ENCODE measurements around the gene S1PR1. TPM values are rescaled to one million over a fixed set of nuclear protein-coding genes. Genes with fewer than 3 reads are reported as not detected.
"Not testable (repeated sequence)": the region's sequence is repeated elsewhere in the genome, so short reads cannot be mapped to it uniquely, and the experiment has no call there.

The S1PR1 gene
- total RNA-seq, 5 donors from 2014 or later (not counting 1 experiment from before 2014, with no cell fraction given) = 178 to 368 (median 354) TPM

DNA sequence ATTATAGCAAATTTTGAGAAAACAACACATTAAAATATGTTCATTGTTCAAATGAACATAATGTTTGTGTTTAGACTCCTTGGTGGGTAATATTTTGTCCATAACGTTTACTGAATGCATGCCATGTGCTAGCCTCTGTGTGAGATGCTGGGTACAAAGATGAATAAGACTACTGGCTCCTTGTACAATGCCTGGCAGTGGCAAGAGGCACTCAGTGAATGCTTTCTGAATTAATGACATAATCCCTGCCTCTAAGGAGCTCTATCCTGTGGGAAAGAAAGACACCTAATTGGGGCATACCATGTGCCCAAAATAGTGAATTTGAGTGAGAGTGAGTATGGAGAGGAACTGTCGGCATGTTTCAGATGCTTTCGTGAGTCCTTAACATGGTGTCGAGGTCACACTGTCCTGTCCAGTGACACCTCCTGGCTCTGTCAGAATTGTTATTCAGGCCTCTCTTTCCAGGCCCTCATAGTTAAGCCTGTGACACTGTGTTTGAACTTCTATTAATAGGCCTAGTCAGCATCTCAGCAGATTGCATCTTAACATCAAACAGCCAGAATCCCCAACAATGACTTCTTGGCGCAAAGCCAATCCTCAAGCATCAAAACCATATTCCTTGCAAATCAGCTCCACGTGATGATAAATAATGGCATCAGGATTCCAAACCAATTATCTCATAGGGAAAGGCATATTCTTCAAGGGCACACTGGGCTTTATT, 32.8 kb upstream of the S1PR1 start:
- Histone ChIP-seq H3K27ac (ENCODE audit: low read length) (no peak overlapping the region), H3K4me3 (ENCODE audit: control insufficient read depth in 1 of 2, extremely low read depth in 1 of 2, low read length in 1 of 2) (no peak overlapping the region), H3K4me1 (ENCODE audit: control insufficient read depth in 1 of 2, extremely low read depth in 1 of 2, insufficient read depth in 2 of 2, low read length in 2 of 2) (no peaks in the 10 kb centered on the region), H3K9me3 (no peaks in the 10 kb centered on the region), H3K36me3 (ENCODE audit: control insufficient read depth in 2 of 2, extremely low read depth in 1 of 2, insufficient read depth in 1 of 2, low read length in 1 of 2) (no peaks in the 10 kb centered on the region), H3K27me3 (replicated peaks in 1 of 2; ENCODE audit: control insufficient read depth in 2 of 2, extremely low read depth in 1 of 2, insufficient read depth in 2 of 2, low read length in 1 of 2) (no peaks in the 10 kb centered on the region)
- Mint-ChIP-seq H3K4me1 (peaks cover 0 to 3% (median 3%) of the 10 kb centered on the region in 3 donors), H3K36me3 (no peaks in the 10 kb centered on the region), H3K9me3 (no peaks in the 10 kb centered on the region), H3K27ac (no peak overlapping the region), H3K27me3 (no peaks in the 10 kb centered on the region), H3K4me3 (no peak overlapping the region)
- DNase-seq (no peak), ATAC-seq (replicated peaks in 1 of 4) (no peak)
- POLR2A ChIA-PET = no interaction called here
- CTCF ChIA-PET = no interaction called here
- WGBS (ENCODE audit: insufficient coverage) = 90% methylated on average over 5 of the region's 6 CpGs

DNA sequence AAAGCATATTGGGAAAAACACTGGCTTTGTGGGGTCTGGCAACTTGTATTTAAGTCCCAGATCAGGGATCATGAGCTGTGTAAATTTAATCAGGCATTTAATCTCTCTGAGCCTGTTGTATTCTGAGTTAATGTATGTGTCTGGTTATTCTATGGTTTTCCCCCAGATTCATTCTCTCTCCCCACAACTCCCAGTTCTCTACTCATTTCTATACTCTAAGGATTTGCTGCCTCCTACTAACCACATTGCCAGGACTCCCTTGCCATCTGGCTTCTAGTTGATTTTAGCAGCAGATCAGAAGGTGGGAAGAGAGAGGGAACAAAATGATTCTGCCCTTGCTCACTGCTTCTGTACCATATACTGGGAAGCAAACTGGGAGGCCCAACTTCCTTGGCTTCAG, 31.4 kb upstream of the S1PR1 start:
- H3K9me3 Mint-ChIP-seq = no peaks in the 10 kb centered on the region
- CTCF ChIA-PET = interaction anchor here in 1 of 2 donors (1.0 kb wide), 1 partner anchor 12 kb away, joined by 3 read pairs; no protein-coding TSS in a partner anchor

DNA sequence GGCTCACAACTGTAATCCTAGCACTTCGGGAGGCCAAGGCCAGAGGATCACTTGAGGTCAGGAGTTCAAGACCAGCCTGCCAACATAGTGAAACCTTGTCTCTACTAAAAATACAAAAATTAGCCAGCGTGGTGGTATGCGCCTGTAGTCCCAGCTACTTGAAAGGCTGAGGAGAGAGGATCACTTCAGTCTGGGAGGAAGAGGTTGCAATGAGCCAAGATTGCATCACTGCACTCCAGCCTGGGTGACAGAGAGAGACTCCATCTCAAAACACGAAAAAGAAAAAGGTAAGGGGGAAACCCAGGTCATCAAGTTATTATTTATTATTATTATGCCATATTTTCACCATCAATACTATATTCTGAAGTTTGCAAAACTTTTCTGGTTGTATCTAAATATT, 30.7 kb upstream of the S1PR1 start:
- H3K27me3 ChIP-seq (replicated peaks in 1 of 2; ENCODE audit: control insufficient read depth in 2 of 2, extremely low read depth in 1 of 2, insufficient read depth in 2 of 2, low read length in 1 of 2); H3K27ac Mint-ChIP-seq; H3K9me3 Mint-ChIP-seq; H3K27me3 Mint-ChIP-seq; H3K4me1 ChIP-seq (ENCODE audit: control insufficient read depth in 1 of 2, extremely low read depth in 1 of 2, insufficient read depth in 2 of 2, low read length in 2 of 2); H3K4me3 Mint-ChIP-seq; DNase-seq; H3K9me3 ChIP-seq; H3K36me3 ChIP-seq (ENCODE audit: control insufficient read depth in 2 of 2, extremely low read depth in 1 of 2, insufficient read depth in 1 of 2, low read length in 1 of 2); H3K4me3 ChIP-seq (ENCODE audit: control insufficient read depth in 1 of 2, extremely low read depth in 1 of 2, low read length in 1 of 2); H3K27ac ChIP-seq (ENCODE audit: low read length); ATAC-seq (replicated peaks in 1 of 4); H3K4me1 Mint-ChIP-seq; H3K36me3 Mint-ChIP-seq; POLR2A ChIA-PET: not testable (repeated sequence)
- no CpG with 5 or more reads among the region's 4 CpGs for WGBS (ENCODE audit: insufficient coverage)
- CTCF ChIA-PET = interaction anchor here in 1 of 2 donors (1.0 kb wide), 1 partner anchor 12 kb away, joined by 3 read pairs; no protein-coding TSS in a partner anchor

More for the DNA sequence above, 31.4 kb upstream of the S1PR1 start:
- Histone ChIP-seq H3K36me3 (ENCODE audit: control insufficient read depth in 2 of 2, extremely low read depth in 1 of 2, insufficient read depth in 1 of 2, low read length in 1 of 2) (no peaks in the 10 kb centered on the region), H3K4me3 (ENCODE audit: control insufficient read depth in 1 of 2, extremely low read depth in 1 of 2, low read length in 1 of 2) (no peak overlapping the region), H3K27ac (ENCODE audit: low read length) (no peak overlapping the region), H3K27me3 (replicated peaks in 1 of 2; ENCODE audit: control insufficient read depth in 2 of 2, extremely low read depth in 1 of 2, insufficient read depth in 2 of 2, low read length in 1 of 2) (no peaks in the 10 kb centered on the region), H3K9me3 (no peaks in the 10 kb centered on the region), H3K4me1 (ENCODE audit: control insufficient read depth in 1 of 2, extremely low read depth in 1 of 2, insufficient read depth in 2 of 2, low read length in 2 of 2) (no peaks in the 10 kb centered on the region)
- H3K36me3 Mint-ChIP-seq = no peaks in the 10 kb centered on the region
- ATAC-seq (replicated peaks in 1 of 4) = no peak
- no peak for DNase-seq
- H3K4me3 Mint-ChIP-seq = no peak overlapping the region
- H3K27ac Mint-ChIP-seq = no peak overlapping the region
- POLR2A ChIA-PET = no interaction called here
- no peaks in the 10 kb centered on the region for H3K4me1 Mint-ChIP-seq
- H3K27me3 Mint-ChIP-seq = no peaks in the 10 kb centered on the region

DNA sequence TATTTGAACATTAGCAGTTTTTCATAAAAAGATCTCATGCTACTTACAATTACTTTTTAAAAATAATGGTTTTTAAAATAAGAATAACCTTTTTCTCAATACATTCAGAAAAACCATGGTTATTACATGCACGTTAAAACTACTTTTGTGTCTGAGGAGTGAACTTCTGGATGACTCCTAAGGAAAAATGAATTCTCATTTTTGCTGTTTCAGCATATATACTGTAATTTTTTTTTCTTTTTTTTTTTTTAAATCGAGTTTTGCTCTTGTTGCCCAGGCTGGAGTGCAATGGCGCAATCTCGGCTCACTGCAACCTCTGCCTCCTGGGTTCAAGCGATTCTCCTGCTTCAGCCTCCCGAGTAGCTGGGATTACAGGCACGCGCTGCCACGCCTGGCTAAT, 29.5 kb upstream of the S1PR1 start:
- not testable (repeated sequence) for ATAC-seq (replicated peaks in 1 of 4)

DNA sequence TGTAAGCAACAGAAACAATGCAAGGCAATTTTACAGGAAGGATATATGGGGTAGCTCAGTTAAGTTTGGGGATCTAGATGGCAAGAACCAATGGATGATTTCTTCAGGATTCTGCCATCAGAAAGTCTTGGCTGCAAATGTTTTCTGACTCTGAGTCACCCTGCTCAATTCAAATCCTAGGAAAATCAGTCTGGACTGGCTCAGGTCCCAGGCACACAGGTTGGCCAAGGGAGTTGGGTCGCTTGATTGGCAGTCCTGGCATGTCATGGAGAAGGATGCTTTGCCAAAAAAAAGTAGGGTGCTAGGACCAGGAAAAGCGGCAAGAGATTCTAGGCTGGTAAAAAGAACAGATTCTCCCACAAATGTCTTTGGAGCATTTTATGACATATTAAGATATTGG, 28.9 kb upstream of the S1PR1 start:
- Histone ChIP-seq H3K27me3 (replicated peaks in 1 of 2; ENCODE audit: control insufficient read depth in 2 of 2, extremely low read depth in 1 of 2, insufficient read depth in 2 of 2, low read length in 1 of 2) (no peaks in the 10 kb centered on the region), H3K9me3 (no peaks in the 10 kb centered on the region), H3K4me3 (ENCODE audit: control insufficient read depth in 1 of 2, extremely low read depth in 1 of 2, low read length in 1 of 2) (no peak overlapping the region), H3K27ac (ENCODE audit: low read length) (no peak overlapping the region), H3K4me1 (ENCODE audit: control insufficient read depth in 1 of 2, extremely low read depth in 1 of 2, insufficient read depth in 2 of 2, low read length in 2 of 2) (no peaks in the 10 kb centered on the region), H3K36me3 (ENCODE audit: control insufficient read depth in 2 of 2, extremely low read depth in 1 of 2, insufficient read depth in 1 of 2, low read length in 1 of 2) (no peaks in the 10 kb centered on the region)
- CTCF ChIA-PET = interaction anchor here in 1 of 2 donors (1.3 kb wide), 1 partner anchor 13 kb away, joined by 3 read pairs; no protein-coding TSS in a partner anchor
- ATAC-seq (replicated peaks in 1 of 4) = no peak
- no peaks in the 10 kb centered on the region for H3K4me1 Mint-ChIP-seq
- POLR2A ChIA-PET = no interaction called here
- H3K27me3 Mint-ChIP-seq = no peaks in the 10 kb centered on the region
- H3K36me3 Mint-ChIP-seq = no peaks in the 10 kb centered on the region
- no peak overlapping the region for H3K4me3 Mint-ChIP-seq
- DNase-seq = no peak
- WGBS (ENCODE audit: insufficient coverage) = 100% methylated on average over 1 of the region's 2 CpGs
- H3K9me3 Mint-ChIP-seq = no peaks in the 10 kb centered on the region
- H3K27ac Mint-ChIP-seq = no peak overlapping the region

More for the DNA sequence above, 29.5 kb upstream of the S1PR1 start:
- not testable (repeated sequence) for H3K4me3 ChIP-seq (ENCODE audit: control insufficient read depth in 1 of 2, extremely low read depth in 1 of 2, low read length in 1 of 2); H3K36me3 Mint-ChIP-seq; H3K27ac ChIP-seq (ENCODE audit: low read length); H3K9me3 Mint-ChIP-seq; H3K9me3 ChIP-seq; H3K4me3 Mint-ChIP-seq; H3K27me3 Mint-ChIP-seq; H3K27me3 ChIP-seq (replicated peaks in 1 of 2; ENCODE audit: control insufficient read depth in 2 of 2, extremely low read depth in 1 of 2, insufficient read depth in 2 of 2, low read length in 1 of 2); H3K4me1 Mint-ChIP-seq; DNase-seq; H3K4me1 ChIP-seq (ENCODE audit: control insufficient read depth in 1 of 2, extremely low read depth in 1 of 2, insufficient read depth in 2 of 2, low read length in 2 of 2); H3K27ac Mint-ChIP-seq; H3K36me3 ChIP-seq (ENCODE audit: control insufficient read depth in 2 of 2, extremely low read depth in 1 of 2, insufficient read depth in 1 of 2, low read length in 1 of 2)
- 100% methylated on average over 4 of the region's 9 CpGs for WGBS (ENCODE audit: insufficient coverage)
- ChIA-PET CTCF (interaction anchor here in 1 of 2 donors (1.3 kb wide), 1 partner anchor 13 kb away, joined by 3 read pairs; no protein-coding TSS in a partner anchor), POLR2A (interaction anchor here in 1 of 2 donors (0.6 kb wide), 1 partner anchor 677 kb away, joined by 3 read pairs; no protein-coding TSS in a partner anchor)

DNA sequence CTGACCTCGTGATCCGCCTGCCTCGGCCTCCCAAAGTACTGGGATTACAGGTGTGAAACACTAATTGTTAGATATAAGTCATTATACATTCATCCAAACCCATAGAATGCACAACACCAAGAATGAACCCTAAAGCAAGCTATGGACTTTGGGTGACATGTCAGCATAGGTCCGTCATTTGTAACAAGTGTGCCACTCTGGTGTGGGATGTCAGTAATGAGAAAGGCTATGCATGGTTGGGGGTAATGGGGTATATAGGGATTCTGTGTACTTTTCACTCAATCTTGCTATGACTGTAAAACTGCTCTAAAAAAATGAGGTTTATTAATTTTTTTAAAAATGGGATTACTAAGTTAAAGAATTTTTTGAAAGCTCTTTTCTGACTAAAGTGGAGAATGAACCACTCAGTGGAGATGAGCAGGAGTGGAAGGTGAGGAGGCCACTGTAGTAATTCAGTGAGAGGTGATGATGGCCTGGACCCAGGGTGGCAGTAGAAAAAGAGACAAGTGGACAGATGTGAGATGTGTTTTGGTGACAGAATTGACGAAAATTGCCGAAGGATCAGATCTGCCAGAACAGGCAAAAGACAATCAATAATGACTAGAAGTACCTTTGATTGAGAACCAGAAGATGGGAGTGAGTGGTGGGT, 21.3 kb upstream of the S1PR1 start:
- ATAC-seq (replicated peaks in 1 of 4) = no peak
- POLR2A ChIA-PET = interaction anchor here (0.5 to 0.8 kb wide), 2 partner anchors 18 to 29 kb away, joined by 4 to 7 read pairs; no protein-coding TSS in a partner anchor

More for the DNA sequence above, 21.3 kb upstream of the S1PR1 start:
- Mint-ChIP-seq H3K27ac (no peak overlapping the region), H3K27me3 (no peaks in the 10 kb centered on the region), H3K4me1 (peaks cover 0 to 4% (median 3%) of the 10 kb centered on the region in 3 donors), H3K4me3 (no peak overlapping the region), H3K9me3 (no peaks in the 10 kb centered on the region), H3K36me3 (no peaks in the 10 kb centered on the region)
- no peaks in the 10 kb centered on the region for H3K36me3 ChIP-seq (ENCODE audit: control insufficient read depth in 2 of 2, extremely low read depth in 1 of 2, insufficient read depth in 1 of 2, low read length in 1 of 2)
- H3K4me3 ChIP-seq (ENCODE audit: control insufficient read depth in 1 of 2, extremely low read depth in 1 of 2, low read length in 1 of 2) = no peak overlapping the region
- CTCF ChIA-PET = no interaction called here
- H3K9me3 ChIP-seq = no peaks in the 10 kb centered on the region
- DNase-seq = no peak
- no peaks in the 10 kb centered on the region for H3K27me3 ChIP-seq (replicated peaks in 1 of 2; ENCODE audit: control insufficient read depth in 2 of 2, extremely low read depth in 1 of 2, insufficient read depth in 2 of 2, low read length in 1 of 2)
- no peak overlapping the region for H3K27ac ChIP-seq (ENCODE audit: low read length)
- H3K4me1 ChIP-seq (ENCODE audit: control insufficient read depth in 1 of 2, extremely low read depth in 1 of 2, insufficient read depth in 2 of 2, low read length in 2 of 2) = no peaks in the 10 kb centered on the region
- WGBS (ENCODE audit: insufficient coverage) = 89% methylated on average over 2 of the region's 6 CpGs

Data from T-cell (primary cell).